Ovary (tissue), 3 donors: ENCODE data around the gene TEX51.

ENCODE experiments used
- CTCF ChIP-seq, 3 donors: fragments of 450-650 bp in 2 of 3; fragments of 200-600 bp in 1 of 3; IDR thresholded peaks; one replicate each; pipeline versions ENCODE4 v1.5.1 to v1.8.0; 2016 to 2022; ENCODE audit warnings: antibody characterized with exemption in 3 of 3, mild to moderate bottlenecking in 1 of 3
- EP300 ChIP-seq: sonication (generic); formaldehyde crosslinking; IDR thresholded peaks from one replicate; pipeline ENCODE4 v1.6.1; 2017; ENCODE audit warnings: antibody characterized with exemption
- donor health status: DM: no; HTN: no; CAD: no.

DNA sequence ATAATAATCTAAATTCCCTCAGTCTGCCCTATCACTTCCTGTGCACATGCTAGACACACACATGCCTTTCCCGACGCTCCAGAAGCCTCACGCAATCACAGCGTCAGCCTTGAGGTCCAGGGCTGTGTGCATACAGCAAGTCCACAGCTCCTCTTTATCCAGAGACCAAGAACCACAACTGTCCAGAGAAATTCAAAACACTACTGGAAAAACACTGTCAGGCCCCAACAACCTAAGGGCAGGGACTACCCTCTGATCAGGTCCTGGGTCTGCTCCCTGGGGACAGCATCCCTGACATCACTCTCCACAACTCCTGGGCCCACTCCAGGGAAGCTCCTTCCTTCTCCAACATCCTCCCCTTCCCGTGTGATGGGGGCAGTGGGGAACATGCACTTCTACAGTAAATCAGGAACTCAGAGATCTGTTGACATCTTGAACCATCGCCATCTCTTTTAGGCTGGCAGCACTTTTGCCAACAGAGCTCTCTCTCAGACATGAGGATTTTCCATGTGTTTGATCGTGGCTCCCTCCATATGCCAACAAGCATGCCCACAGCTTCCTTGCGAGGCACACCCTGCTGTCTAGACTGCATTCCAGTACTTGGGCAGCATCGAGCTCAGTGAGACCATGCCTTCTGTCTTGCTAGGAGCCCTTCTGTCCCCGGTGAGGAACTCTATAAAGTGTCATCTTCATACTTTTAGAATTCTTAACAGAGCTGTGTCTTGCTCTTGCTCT is 15.4 kb downstream of the TEX51 start:
- TF ChIP-seq CTCF (IDR thresholded peaks at IDR 0.05), result no peak
- TF ChIP-seq EP300, result no peak
